CD8-positive, alpha-beta memory T cell (primary cell): Measurements from ENCODE around the gene CRIP3. TPM values are rescaled to one million over a fixed set of nuclear protein-coding genes. Genes with fewer than 3 reads are reported as not detected.
"Not testable (repeated sequence)": the region's sequence is repeated elsewhere in the genome, so short reads cannot be mapped to it uniquely, and the experiment has no call there.

Experiments
- CTCF ChIA-PET: fragments of 350-600 bp; sonication (Branson Sonifier 250); formaldehyde crosslinking; loops from one replicate; lab custom pipeline; 2021; ENCODE audit warnings: antibody characterized with exemption; lab: Charles Lee
- POLR2A ChIA-PET: fragments of 350-600 bp; sonication (Branson Sonifier 250); formaldehyde crosslinking; loops from one replicate; lab custom pipeline; 2021; ENCODE audit warnings: antibody characterized with exemption; lab: Charles Lee
- DNase-seq, 5 donors: peaks; one replicate each; pipeline versions ENCODE4 v3.0.0 to v3.0.0-alpha.2; 2020 to 2022; ENCODE audit warnings: mixed read lengths in 1 of 5
- H3K27ac ChIP-seq: one replicate; pipeline ENCODE4 v1.7.0; 2013; ENCODE audit warnings: low read depth, mild to moderate bottlenecking, low read length, moderate library complexity
- H3K27me3 ChIP-seq: 2 replicates; pipeline ENCODE4 v1.7.0; 2013; ENCODE audit warnings: low read length, mild to moderate bottlenecking; ENCODE audit not compliant: insufficient read depth, poor library complexity, severe bottlenecking
- H3K36me3 ChIP-seq: 2 replicates; pipeline ENCODE4 v1.7.0; 2013; ENCODE audit warnings: mild to moderate bottlenecking, low read length, moderate library complexity; ENCODE audit not compliant: insufficient read depth
- H3K4me1 ChIP-seq: 2 replicates; pipeline ENCODE4 v1.7.0; 2013; ENCODE audit warnings: mild to moderate bottlenecking, low read length, moderate library complexity; ENCODE audit not compliant: insufficient read depth
- H3K4me3 ChIP-seq: 2 replicates; pipeline ENCODE4 v1.7.0; 2013; ENCODE audit warnings: mild to moderate bottlenecking, low read length
- H3K9me3 ChIP-seq: 2 replicates; pipeline ENCODE4 v1.7.0; 2013; ENCODE audit warnings: mild to moderate bottlenecking, low read length
- H3K27ac Mint-ChIP-seq, 8 donors: one replicate each; pipeline ENCODE4 v1.8.0; 2020 to 2021; ENCODE audit warnings: mixed read lengths in 8 of 8, mild to moderate bottlenecking in 6 of 8, inconsistent platforms in 3 of 8, moderate library complexity in 3 of 8
- H3K27me3 Mint-ChIP-seq, 2 donors: one replicate each; pipeline ENCODE4 v1.8.0; 2020 to 2021; ENCODE audit warnings: mixed read lengths in 2 of 2, mild to moderate bottlenecking in 1 of 2, moderate library complexity in 1 of 2
- H3K36me3 Mint-ChIP-seq, 3 donors: one replicate each; pipeline ENCODE4 v1.8.0; 2020 to 2021; ENCODE audit warnings: mixed read lengths in 3 of 3, inconsistent platforms in 1 of 3, mild to moderate bottlenecking in 1 of 3
- H3K4me1 Mint-ChIP-seq, 3 donors: one replicate each; pipeline ENCODE4 v1.8.0; 2020 to 2021; ENCODE audit warnings: mixed read lengths in 3 of 3, inconsistent platforms in 1 of 3, mild to moderate bottlenecking in 1 of 3
- H3K4me3 Mint-ChIP-seq, 7 donors: one replicate each; pipeline ENCODE4 v1.8.0; 2020 to 2021; ENCODE audit warnings: mixed read lengths in 7 of 7, mild to moderate bottlenecking in 6 of 7, moderate library complexity in 4 of 7, inconsistent platforms in 2 of 7
- H3K9me3 Mint-ChIP-seq, 5 donors: one replicate each; pipeline ENCODE4 v1.8.0; 2020 to 2022; ENCODE audit warnings: mixed read lengths in 5 of 5, mild to moderate bottlenecking in 3 of 5, moderate library complexity in 2 of 5, inconsistent platforms in 1 of 5
- polyA plus RNA-seq: library from polyadenylated mRNA; unstranded; fragments of 300-500 nt; fragmentation: Illumina TruSeq; gene quantifications from one replicate; pipeline ENCODE4 v1.2.3, GENCODE V29; 2021
- total RNA-seq, 2 experiments: library from RNA; stranded (reverse); gene quantifications; one replicate each; pipeline ENCODE4 v1.2.3, GENCODE V29; 2021

The CRIP3 gene
- total and polyA plus RNA-seq, 3 experiments from 2014 or later: 0.63 TPM; not detected in 2

- CTCF ChIA-PET: no interaction called here
- Mint-ChIP-seq H3K27ac (no peak overlapping the region), H3K9me3 (no peaks in the 10 kb centered on the region)
These were observed 3.7 kb downstream of the CRIP3 start for GRCh38 chr6:43304882-43305281.

GRCh38 chr6:43304361-43304760 is 4.3 kb downstream of the CRIP3 start:
- Histone ChIP-seq H3K4me1 (peaks cover 14% of the 10 kb centered on the region), H3K27me3 (no peaks in the 10 kb centered on the region), H3K9me3 (no peaks in the 10 kb centered on the region), H3K4me3 (no peak overlapping the region), H3K36me3 (no peaks in the 10 kb centered on the region), H3K27ac (no peak overlapping the region)
- Mint-ChIP-seq H3K9me3 (no peaks in the 10 kb centered on the region), H3K4me1 (peaks cover 3 to 19% (median 8%) of the 10 kb centered on the region in 3 donors), H3K27me3 (peaks cover 6 to 23% of the 10 kb centered on the region in 2 donors), H3K36me3 (no peaks in the 10 kb centered on the region), H3K4me3 (no peak overlapping the region), H3K27ac (peak overlapping the region in 1 of 8 donors; percentile 31)
- ChIA-PET POLR2A (no interaction called here), CTCF (no interaction called here)
- no peak for DNase-seq

More at GRCh38 chr6:43304882-43305281, 3.7 kb downstream of the CRIP3 start:
- Mint-ChIP-seq H3K4me1 (peaks cover 3 to 19% (median 8%) of the 10 kb centered on the region in 3 donors), H3K36me3 (no peaks in the 10 kb centered on the region), H3K27me3 (peaks cover 5 to 18% of the 10 kb centered on the region in 2 donors), H3K4me3 (no peak overlapping the region)
- no peak overlapping the region for H3K4me3 ChIP-seq
- POLR2A ChIA-PET: no interaction called here
- no peaks in the 10 kb centered on the region for H3K36me3 ChIP-seq
- H3K27ac ChIP-seq: no peak overlapping the region
- peaks cover 15% of the 10 kb centered on the region for H3K4me1 ChIP-seq
- no peaks in the 10 kb centered on the region for H3K9me3 ChIP-seq
- no peaks in the 10 kb centered on the region for H3K27me3 ChIP-seq
- DNase-seq: no peak

GRCh38 chr6:43303751-43304331 is 4.8 kb downstream of the CRIP3 start:
- Mint-ChIP-seq H3K27ac (peak overlapping the region in 1 of 8 donors; percentile 31), H3K36me3 (no peaks in the 10 kb centered on the region), H3K27me3 (peaks cover 10 to 28% of the 10 kb centered on the region in 2 donors), H3K9me3 (no peaks in the 10 kb centered on the region), H3K4me1 (peaks cover 3 to 13% (median 3%) of the 10 kb centered on the region in 3 donors), H3K4me3 (no peak overlapping the region)
- Histone ChIP-seq H3K9me3 (no peaks in the 10 kb centered on the region), H3K27me3 (peaks cover 3% of the 10 kb centered on the region), H3K27ac (no peak overlapping the region), H3K4me1 (peaks cover 9% of the 10 kb centered on the region), H3K4me3 (no peak overlapping the region), H3K36me3 (no peaks in the 10 kb centered on the region)
- ChIA-PET CTCF (interaction anchor here (1.6 kb wide), 1 partner anchor 75 kb away, joined by 4 read pairs; the partner anchor contains the start of gene DNPH1), POLR2A (no interaction called here)
- no peak for DNase-seq

- H3K36me3 Mint-ChIP-seq, H3K9me3 Mint-ChIP-seq, H3K27ac ChIP-seq, POLR2A ChIA-PET, H3K36me3 ChIP-seq, H3K4me3 Mint-ChIP-seq, H3K4me1 Mint-ChIP-seq, H3K9me3 ChIP-seq, H3K27ac Mint-ChIP-seq, H3K27me3 ChIP-seq, H3K4me1 ChIP-seq, DNase-seq, H3K4me3 ChIP-seq: not testable (repeated sequence)
- CTCF ChIA-PET: interaction anchor here (1.2 to 1.6 kb wide), 2 partner anchors 17 to 74 kb away, joined by 4 read pairs; partner anchors contain the start of gene DNPH1
- peaks cover 12 to 34% of the 10 kb centered on the region in 2 donors for H3K27me3 Mint-ChIP-seq
These were observed 5.6 kb downstream of the CRIP3 start for GRCh38 chr6:43303006-43303405.

- ChIA-PET POLR2A (no interaction called here), CTCF (interaction anchor here (1.2 kb wide), 1 partner anchor 18 kb away, joined by 4 read pairs; no protein-coding TSS in a partner anchor)
- Mint-ChIP-seq H3K36me3 (no peaks in the 10 kb centered on the region), H3K27me3 (peaks cover 16 to 36% of the 10 kb centered on the region in 2 donors), H3K9me3 (no peaks in the 10 kb centered on the region), H3K4me3 (no peak overlapping the region), H3K4me1 (no peaks in the 10 kb centered on the region), H3K27ac (peak overlapping the region in 1 of 8 donors; percentile 21)
- Histone ChIP-seq H3K4me1 (no peaks in the 10 kb centered on the region), H3K27ac (no peak overlapping the region), H3K36me3 (no peaks in the 10 kb centered on the region), H3K27me3 (peaks cover 5% of the 10 kb centered on the region), H3K9me3 (no peaks in the 10 kb centered on the region), H3K4me3 (no peak overlapping the region)
- DNase-seq: no peak
These were observed 6.5 kb downstream of the CRIP3 start for GRCh38 chr6:43302126-43302525.

- no peaks in the 10 kb centered on the region for H3K4me1 ChIP-seq
- H3K27ac ChIP-seq: no peak overlapping the region
- ChIA-PET CTCF (no interaction called here), POLR2A (no interaction called here)
- no peaks in the 10 kb centered on the region for H3K36me3 ChIP-seq
- Mint-ChIP-seq H3K36me3 (no peaks in the 10 kb centered on the region), H3K4me1 (no peaks in the 10 kb centered on the region), H3K4me3 (no peak overlapping the region), H3K9me3 (no peaks in the 10 kb centered on the region), H3K27me3 (peaks cover 14 to 44% of the 10 kb centered on the region in 2 donors), H3K27ac (no peak overlapping the region)
- peaks cover 5% of the 10 kb centered on the region for H3K27me3 ChIP-seq
- H3K4me3 ChIP-seq: no peak overlapping the region
- no peak for DNase-seq
- no peaks in the 10 kb centered on the region for H3K9me3 ChIP-seq
These were observed 7.3 kb downstream of the CRIP3 start for GRCh38 chr6:43301081-43301870.

- H3K4me1 ChIP-seq: no peaks in the 10 kb centered on the region
- H3K27ac ChIP-seq: no peak overlapping the region
- no peaks in the 10 kb centered on the region for H3K36me3 ChIP-seq
- no peaks in the 10 kb centered on the region for H3K9me3 Mint-ChIP-seq
- no peak overlapping the region for H3K4me3 Mint-ChIP-seq
- no peaks in the 10 kb centered on the region for H3K36me3 Mint-ChIP-seq
- ChIA-PET CTCF (interaction anchor here (1.2 kb wide), 1 partner anchor 71 kb away, joined by 4 read pairs; the partner anchor contains the start of gene DNPH1), POLR2A (no interaction called here)
- DNase-seq: no peak
- peaks cover 14 to 44% of the 10 kb centered on the region in 2 donors for H3K27me3 Mint-ChIP-seq
- no peaks in the 10 kb centered on the region for H3K4me1 Mint-ChIP-seq
- no peak overlapping the region for H3K27ac Mint-ChIP-seq
- H3K9me3 ChIP-seq: no peaks in the 10 kb centered on the region
- H3K4me3 ChIP-seq: no peak overlapping the region
- H3K27me3 ChIP-seq: peaks cover 5% of the 10 kb centered on the region
These were observed 9.0 kb downstream of the CRIP3 start for GRCh38 chr6:43299338-43300293.
